Caki2 (cell line): ENCODE measurements around the gene AUH. TPM values are rescaled to one million over a fixed set of nuclear protein-coding genes. Genes with fewer than 3 reads are reported as not detected.
A peak's percentile ranks its signal among the peaks of the same experiment; 100 is the strongest.

Source experiments
- DNase-seq: peaks from one replicate; pipeline ENCODE4 v3.0.0-alpha.2; 2015; ENCODE audit warnings: low read depth
- in situ Hi-C: cut with HindIII; loops from 2 replicates; pipeline ENCODE4 v1.10.0; 2016; ENCODE audit warnings: low sequenced_read_pairs, low pct_unique_long_range_greater_than_20kb, mixed read lengths
- total RNA-seq: library from RNA; depleted of rRNA; stranded (reverse); fragments of >200 nt; shearing (Covaris generic); gene quantifications from 2 replicates; pipeline ENCODE4 v1.2.3, GENCODE V29; 2014; ENCODE audit warnings: low replicate concordance

Gene AUH
- total RNA-seq, 1 experiment from 2014 or later, result 12.1 TPM

- in situ Hi-C loops, result no loop called here
- no peak for DNase-seq
These were observed 121.0 kb downstream of the AUH start for GRCh38 chr9:91240596-91241165.

DNA sequence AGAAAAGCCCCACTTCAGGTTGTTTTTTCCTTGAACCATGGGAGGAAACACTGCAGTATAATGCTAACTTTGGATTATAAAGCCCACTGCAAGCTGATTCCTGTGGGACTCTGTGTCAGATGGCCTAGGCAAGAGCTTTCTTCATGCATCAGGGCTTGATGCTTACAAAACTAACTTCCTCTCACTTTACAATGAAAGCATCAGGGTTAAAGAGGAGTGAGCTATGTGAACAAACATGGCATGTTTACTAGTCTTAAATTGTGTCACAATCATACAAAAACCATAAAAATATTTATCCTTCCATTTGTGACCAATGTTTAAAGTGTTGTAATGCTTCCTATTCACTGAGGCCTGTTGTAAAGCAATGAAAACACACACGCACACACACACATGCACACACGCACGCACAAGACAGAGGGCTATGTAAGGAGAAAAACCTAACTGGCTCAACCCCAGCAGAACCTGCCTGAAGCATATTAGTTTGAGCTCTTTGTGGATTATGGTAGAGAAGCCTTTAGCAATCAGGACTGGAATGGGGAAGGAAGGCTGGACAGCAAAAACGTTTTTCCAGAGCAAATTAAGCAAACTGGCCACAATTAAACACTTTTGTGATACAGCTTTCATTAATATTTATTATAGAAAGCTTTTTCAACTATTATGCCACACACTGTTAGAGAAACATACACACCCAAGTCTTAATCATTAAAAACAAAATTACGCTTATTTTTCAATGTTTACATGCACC is 122.2 kb downstream of the AUH start:
- no peak for DNase-seq
- in situ Hi-C loops, result no loop called here

- DNase-seq, result no peak
These were observed 127.2 kb downstream of the AUH start for GRCh38 chr9:91234523-91234922.

DNA sequence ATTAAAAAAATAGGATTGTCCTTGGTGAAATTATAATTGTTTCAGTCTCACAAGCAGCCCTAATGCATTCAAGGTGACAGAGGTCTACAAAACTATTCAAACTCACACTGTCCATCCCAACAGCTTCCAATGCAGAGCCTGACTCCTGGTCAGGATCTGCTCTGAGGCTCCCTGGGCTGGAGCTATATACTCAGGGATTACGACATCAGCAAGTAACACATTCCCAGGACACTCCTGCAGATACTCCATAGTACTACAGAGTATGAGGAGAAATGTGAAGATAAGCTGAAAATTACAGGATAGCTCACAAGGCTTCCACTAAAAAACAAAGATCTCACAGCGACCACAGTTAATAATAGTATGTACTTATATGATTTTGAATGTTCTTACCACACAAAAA is 130.1 kb downstream of the AUH start:
- in situ Hi-C loops, result no loop called here
- no peak for DNase-seq

More at GRCh38 chr9:91234523-91234922, 127.2 kb downstream of the AUH start:
- in situ Hi-C loops, result no loop called here

DNA sequence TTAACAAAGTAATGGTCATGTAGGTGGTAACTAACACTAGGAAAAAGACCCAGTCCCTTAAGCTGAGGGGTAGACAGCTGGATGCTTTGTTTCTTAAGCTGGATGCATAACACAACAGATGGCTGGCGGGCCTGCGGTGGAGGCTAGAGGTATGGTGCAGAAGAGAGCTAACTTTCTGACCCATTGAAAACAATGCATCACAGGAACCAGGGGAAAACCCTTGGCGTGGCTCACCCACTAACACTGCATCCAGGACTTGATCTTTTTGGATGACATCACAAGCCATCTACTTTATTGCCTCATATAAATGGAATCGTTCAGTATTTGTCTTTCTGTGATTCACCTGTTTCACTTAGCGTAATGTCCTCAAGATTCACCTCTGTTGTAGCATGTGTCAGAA is 138.7 kb downstream of the AUH start:
- no peak for DNase-seq
- in situ Hi-C loops, result no loop called here

- DNase-seq, result no peak
- in situ Hi-C loops, result no loop called here
These were observed 139.3 kb downstream of the AUH start for GRCh38 chr9:91222457-91222856.

DNA sequence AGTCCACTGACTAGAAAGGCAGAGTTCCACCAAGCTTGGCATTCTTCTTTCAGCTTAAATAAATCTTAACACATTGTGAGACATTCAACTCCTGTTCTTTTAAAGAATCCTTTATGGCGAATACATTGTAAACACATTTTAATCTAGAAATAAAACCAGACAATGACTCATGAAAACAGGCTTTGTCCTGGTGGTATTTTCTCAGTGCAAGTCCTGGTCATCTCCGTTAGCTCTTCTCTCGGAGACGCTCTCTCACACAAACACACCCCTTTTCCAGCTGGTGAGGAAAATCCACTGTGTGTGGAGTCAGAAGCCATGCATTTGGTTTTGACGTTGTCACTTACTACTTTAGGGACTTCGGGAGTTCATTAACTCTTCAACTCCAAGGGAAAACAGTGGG is 140.4 kb downstream of the AUH start:
- no peak for DNase-seq
- in situ Hi-C loops, result no loop called here

DNA sequence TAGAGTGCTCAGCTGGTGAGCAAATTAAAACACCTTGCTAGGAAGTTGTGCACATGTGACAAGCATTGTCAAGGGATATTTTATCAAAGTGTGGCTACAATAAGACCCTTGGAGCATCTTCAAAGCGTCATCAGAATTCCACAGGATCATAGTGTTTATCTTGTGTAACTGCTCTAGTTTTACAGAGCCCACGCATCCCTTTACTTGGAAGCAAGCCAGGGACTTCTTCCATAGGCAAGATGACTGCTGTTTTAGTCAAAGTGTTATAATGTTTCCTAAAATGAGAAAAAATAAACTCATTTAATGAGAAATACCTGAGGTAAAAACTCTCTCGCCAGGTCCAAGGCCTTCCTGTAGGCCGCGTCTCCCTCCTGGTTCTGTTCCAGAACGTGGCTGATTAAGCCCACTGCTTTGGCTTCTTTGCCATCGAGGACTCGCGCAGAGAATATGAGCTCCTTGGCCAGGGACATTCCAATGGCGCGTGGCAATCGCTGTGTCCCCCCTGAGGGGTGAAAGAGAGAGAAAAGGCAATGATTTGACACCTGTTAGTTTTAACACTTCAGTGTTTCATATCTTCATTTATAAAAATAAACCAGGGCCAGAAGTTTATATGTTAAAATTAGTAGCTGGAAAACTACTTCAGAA is 141.1 kb downstream of the AUH start:
- in situ Hi-C loops, result no loop called here
- no peak for DNase-seq

DNA sequence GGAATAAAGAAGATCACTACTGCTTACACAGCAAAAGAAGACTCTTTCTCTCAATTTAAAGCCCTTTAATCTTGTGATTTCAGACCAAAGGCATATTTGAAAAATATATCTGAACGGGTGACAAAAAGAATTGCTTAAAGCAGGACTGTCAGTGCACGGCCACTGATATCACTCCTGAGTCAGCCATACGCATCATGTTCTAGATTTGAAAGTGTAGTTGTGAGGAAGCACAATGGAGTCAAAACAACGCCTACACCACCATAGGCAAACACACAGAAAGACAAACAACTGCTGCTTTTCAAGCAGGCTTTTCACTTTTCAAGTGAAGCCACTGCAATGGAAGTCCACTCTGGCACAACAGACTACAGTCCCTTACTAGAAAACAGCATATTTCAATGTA is 141.7 kb downstream of the AUH start:
- no peak for DNase-seq
- in situ Hi-C loops, result no loop called here

- in situ Hi-C loops, result no loop called here
- DNase-seq, result no peak
These were observed 142.2 kb downstream of the AUH start for GRCh38 chr9:91219557-91219956.

DNA sequence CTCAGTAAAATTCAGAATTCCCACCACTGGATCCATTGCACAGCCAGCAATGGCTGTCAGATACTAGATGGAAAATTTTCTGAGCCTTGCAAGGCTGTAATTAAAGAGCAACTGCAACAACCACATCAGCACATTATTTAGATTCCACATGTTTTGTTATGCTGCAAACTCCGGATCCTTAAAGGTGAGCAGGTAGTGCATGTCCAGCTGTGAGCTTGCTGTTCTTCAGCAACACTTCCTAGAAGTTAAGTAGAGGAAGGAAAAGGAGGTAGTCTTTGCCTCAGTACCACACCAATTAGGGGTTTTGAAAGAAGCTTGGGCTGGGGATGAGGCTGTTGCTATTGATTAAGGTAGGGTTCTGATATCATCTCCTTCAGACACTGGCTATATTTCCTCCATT is 144.3 kb downstream of the AUH start:
- in situ Hi-C loops, result no loop called here
- DNase-seq, result no peak

DNA sequence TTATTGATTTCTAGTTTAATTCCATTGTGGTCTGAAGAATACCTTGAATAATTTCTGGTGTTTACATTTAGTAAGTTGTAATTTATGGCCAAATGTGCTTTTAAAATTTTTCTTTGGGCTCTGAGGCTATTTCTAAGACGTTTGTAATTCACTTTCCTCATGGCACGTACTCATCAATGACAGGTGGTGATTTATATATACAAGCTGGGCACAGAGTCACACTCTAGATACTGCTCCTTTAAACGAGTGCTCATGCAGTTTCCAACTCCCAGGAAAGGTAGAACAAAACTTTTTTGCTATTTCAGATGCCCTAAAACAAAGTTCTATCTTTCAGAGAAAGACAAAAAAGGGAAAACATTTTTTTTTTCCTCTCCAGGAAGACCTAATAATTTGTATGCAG is 146.9 kb downstream of the AUH start:
- no peak for DNase-seq
- in situ Hi-C loops, result no loop called here

- no peak for DNase-seq
- in situ Hi-C loops, result no loop called here
These were observed 147.6 kb downstream of the AUH start for GRCh38 chr9:91214086-91214485.

DNA sequence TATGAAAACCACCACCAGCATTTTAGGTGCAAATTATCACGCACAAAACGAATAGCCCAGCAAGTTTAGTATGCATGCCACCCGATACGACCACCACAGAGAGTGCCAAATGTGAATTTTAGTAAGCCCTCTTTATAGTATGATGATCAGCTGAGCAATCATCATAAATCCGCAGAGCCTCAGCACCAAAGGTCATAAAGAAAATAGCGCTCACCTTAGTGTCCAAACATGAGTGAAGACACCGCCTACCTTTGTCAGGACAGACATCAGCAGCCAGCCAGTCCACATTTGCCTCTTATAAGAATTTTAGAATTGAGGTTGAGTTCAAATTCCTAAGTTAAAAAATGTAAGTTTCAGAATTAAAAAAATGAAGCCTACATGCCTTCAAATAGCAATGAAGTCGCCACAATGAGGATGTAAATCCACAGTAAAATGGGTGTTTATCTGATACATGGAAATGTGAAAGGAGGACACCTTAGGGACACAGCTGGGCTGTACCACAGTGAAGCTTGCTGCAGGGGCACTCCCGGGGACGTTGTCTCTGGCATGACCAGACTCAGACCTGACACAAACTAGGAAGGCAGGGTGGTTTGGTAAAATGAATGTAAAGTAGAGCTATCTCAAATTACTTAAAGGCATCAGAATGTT is 149.0 kb downstream of the AUH start:
- in situ Hi-C loops, result no loop called here
- no peak for DNase-seq

DNA sequence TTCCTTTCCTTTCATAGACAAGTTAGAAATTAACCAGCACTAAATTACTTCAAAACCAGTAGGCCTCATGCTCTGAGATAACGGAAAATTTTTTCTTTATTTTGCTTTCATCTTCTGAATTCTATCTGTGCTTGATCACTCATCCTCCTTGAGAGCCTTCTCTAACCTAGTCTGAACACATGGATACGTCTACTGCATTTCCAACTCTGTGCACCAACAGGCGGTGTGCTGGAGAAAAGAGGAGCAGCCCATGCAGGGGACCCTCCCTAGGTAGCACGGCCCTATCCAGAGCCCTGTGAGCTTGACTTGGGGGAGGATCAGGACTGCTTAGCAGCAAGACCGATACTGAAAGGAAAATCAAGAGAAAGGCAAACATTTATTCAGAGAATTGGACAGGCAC is 149.8 kb downstream of the AUH start:
- peak; percentile 44 for DNase-seq
- in situ Hi-C loops, result no loop called here

GRCh38 chr9:91211414-91211813 is 150.3 kb downstream of the AUH start:
- in situ Hi-C loops, result no loop called here
- no peak for DNase-seq

DNA sequence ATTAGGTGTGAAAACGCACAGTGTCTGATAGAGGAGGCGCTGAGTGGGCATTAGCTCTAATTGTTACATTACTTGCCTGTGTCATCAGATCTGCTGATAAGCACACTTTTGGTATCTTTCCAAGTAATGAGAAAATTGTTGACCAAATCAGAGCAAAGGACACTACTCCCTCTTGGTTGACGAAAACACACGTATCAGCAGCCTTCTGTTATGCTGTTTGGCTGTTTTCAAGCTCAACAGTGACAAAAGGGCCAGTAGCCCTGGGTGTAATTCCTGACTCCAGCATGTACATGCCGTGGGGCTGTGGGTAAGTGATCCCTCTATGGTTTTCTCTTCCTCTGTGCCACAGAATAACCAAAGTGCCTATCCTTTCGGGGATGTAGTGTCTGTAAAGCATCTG is 151.4 kb downstream of the AUH start:
- DNase-seq, result no peak
- in situ Hi-C loops, result no loop called here

DNA sequence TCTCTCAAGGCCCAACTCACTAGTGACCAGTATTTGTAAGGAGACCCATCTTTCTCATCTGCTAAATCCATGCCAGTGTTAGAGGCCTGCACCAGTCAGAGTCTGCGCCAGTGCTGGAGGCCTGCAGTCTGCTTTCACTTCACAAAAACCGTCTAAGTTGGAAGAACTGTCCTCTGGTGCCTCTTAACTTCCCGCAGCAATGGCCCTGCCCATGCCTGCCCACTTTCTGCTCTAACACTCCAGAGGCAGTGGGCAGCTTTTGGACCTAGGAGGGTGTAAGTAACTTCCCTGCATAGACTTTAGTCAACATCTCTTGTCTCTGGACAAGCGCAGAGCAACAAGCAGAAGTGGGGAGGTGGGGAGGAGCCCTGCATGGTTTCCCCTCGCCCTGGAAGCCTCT is 152.9 kb downstream of the AUH start:
- in situ Hi-C loops, result no loop called here
- no peak for DNase-seq

DNA sequence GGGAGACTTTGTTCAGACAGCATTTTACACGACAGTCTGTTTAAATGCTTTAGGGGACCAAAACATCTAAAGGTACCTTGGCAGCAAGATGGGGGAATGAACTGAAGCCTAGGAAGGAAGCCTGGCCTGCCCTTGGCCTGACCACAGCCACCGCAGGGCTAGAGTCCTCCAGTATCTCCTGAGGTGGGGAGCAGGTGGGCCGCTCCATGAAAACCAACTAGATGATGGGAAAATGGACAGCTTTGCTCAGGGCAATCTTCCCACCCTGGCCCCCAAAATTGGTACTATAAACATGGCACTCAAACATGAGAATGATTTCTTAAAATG is 153.3 kb downstream of the AUH start:
- no peak for DNase-seq
- in situ Hi-C loops, result no loop called here
